Kidney (tissue), 14 donors: Measurements from ENCODE around the gene G6PC1. TPM values are rescaled to one million over a fixed set of nuclear protein-coding genes. Genes with fewer than 3 reads are reported as not detected.
"Not testable (repeated sequence)": the region's sequence is repeated elsewhere in the genome, so short reads cannot be mapped to it uniquely, and the experiment has no call there.

Source experiments
- DNase-seq, 5 donors: peaks; one replicate each; pipeline ENCODE4 v3.0.0-alpha.2; 2013 to 2020
- FAIRE-seq: peaks from 2 replicates; lab custom pipeline; 2012; peaks lifted over from hg19 to GRCh38; lab: Jason Lieb, UNC
- H3K27ac ChIP-seq, 2 donors: one replicate each; pipeline ENCODE4 v1.7.0; 2013; ENCODE audit warnings: low read depth in 2 of 2, low read length in 2 of 2, inconsistent platforms in 1 of 2
- H3K27me3 ChIP-seq: one replicate; pipeline ENCODE4 v1.7.1; 2013; ENCODE audit warnings: low read length, inconsistent platforms; ENCODE audit not compliant: control insufficient read depth, insufficient read depth
- H3K36me3 ChIP-seq, 3 donors: one replicate each; pipeline versions ENCODE4 v1.7.0 to v1.7.1; 2013; ENCODE audit warnings: low read length in 3 of 3, control low read depth in 1 of 3, inconsistent platforms in 1 of 3; ENCODE audit not compliant: insufficient read depth in 3 of 3, control insufficient read depth in 2 of 3
- H3K4me1 ChIP-seq, 3 donors: one replicate each; pipeline versions ENCODE4 v1.7.0 to v1.7.1; 2013; ENCODE audit warnings: low read length in 3 of 3, inconsistent platforms in 1 of 3, low read depth in 1 of 3; ENCODE audit not compliant: control insufficient read depth in 2 of 3, insufficient read depth in 2 of 3
- H3K4me3 ChIP-seq, 3 donors: one replicate each; pipeline versions ENCODE4 v1.7.0 to v1.8.1; 2013; ENCODE audit warnings: low read length in 3 of 3, control low read depth in 1 of 3, inconsistent platforms in 1 of 3
- H3K9ac ChIP-seq, 3 donors: one replicate each; pipeline versions ENCODE4 v1.7.0 to v1.7.1; 2013; ENCODE audit warnings: low read length in 3 of 3, control low read depth in 1 of 3, inconsistent platforms in 1 of 3
- H3K9me3 ChIP-seq, 3 donors: one replicate each; pipeline versions ENCODE4 v1.7.0 to v1.7.1; 2013; ENCODE audit warnings: low read length in 3 of 3, control low read depth in 1 of 3, inconsistent platforms in 1 of 3; ENCODE audit not compliant: control insufficient read depth in 2 of 3, insufficient read depth in 1 of 3
- CTCF ChIP-seq: IDR thresholded peaks from 3 replicates; pipeline ENCODE4 v1.5.1; 2012; ENCODE audit warnings: mild to moderate bottlenecking, moderate library complexity, borderline replicate concordance; ENCODE audit not compliant: insufficient read depth; ENCODE audit errors: extremely low read depth
- intact Hi-C: fragments of 100-400 bp; cut with DNase I; formaldehyde crosslinking; loops from one replicate; pipeline ENCODE4 v1.11.1; 2022
- polyA plus RNA-seq: library from polyadenylated mRNA; stranded (reverse); fragments of 350-450 nt; fragmentation: Illumina TruSeq; extraction: RNeasy Lipid Tissue Mini Kit (QIAGEN cat#74804); gene quantifications from one replicate; pipeline ENCODE4 v1.2.3, GENCODE V29; 2014; ENCODE audit warnings: low read depth, low replicate concordance; ENCODE audit not compliant: insufficient read depth
- total RNA-seq: library from RNA; stranded (reverse); fragmentation: NEBNext Ultra II Directional; extraction: Animal tissue kit (Norgen Biotek cat#: 25700); gene quantifications from one replicate; pipeline ENCODE4 v1.2.1, GENCODE V29; 2021
- donor health status: control.
- donor health status: control.
- donor health status: control.
- donor health status: control.
- donor health status: control.
- donor health status: DM: yes; HTN: yes; CAD: no.
- donor health status: Normal renal cell carcinoma (clear cell type).

G6PC1 gene
- total and polyA plus RNA-seq, 2 donors from 2014 or later, result 0.16 to 10.5 TPM

- Histone ChIP-seq H3K4me1 (peaks cover 0 to 11% (median 8%) of the 10 kb centered on the region in 3 donors), H3K9me3 (no peaks in the 10 kb centered on the region), H3K4me3 (no peak overlapping the region), H3K27ac (peak overlapping the region in 1 of 2 donors; percentile 13), H3K9ac (no peak overlapping the region), H3K36me3 (no peaks in the 10 kb centered on the region), H3K27me3 (no peaks in the 10 kb centered on the region)
- FAIRE-seq (no peak), DNase-seq (peak in 1 of 5 donors; percentile 56)
- TF ChIP-seq CTCF, result no peak
- intact Hi-C loops, result no loop called here
Measured at GRCh38 chr17:42866631-42867575, 33.7 kb upstream of the G6PC1 start.

- H3K27ac ChIP-seq, H3K4me3 ChIP-seq, H3K9me3 ChIP-seq, H3K27me3 ChIP-seq, FAIRE-seq, H3K9ac ChIP-seq, intact Hi-C loops, H3K36me3 ChIP-seq: not testable (repeated sequence)
- H3K4me1 ChIP-seq, result peaks cover 0 to 11% (median 8%) of the 10 kb centered on the region in 3 donors
- peak in 1 of 5 donors; percentile 33 for DNase-seq
Measured at GRCh38 chr17:42867694-42868261, 32.8 kb upstream of the G6PC1 start.

- peaks cover 0 to 3% (median 0%) of the 10 kb centered on the region in 3 donors for H3K36me3 ChIP-seq
- no peak overlapping the region for H3K9ac ChIP-seq
- H3K27ac ChIP-seq, result no peak overlapping the region
- H3K4me3 ChIP-seq, result no peak overlapping the region
- no peak for TF ChIP-seq CTCF
- no peak for FAIRE-seq
- intact Hi-C loops, result no loop called here
- no peaks in the 10 kb centered on the region for H3K9me3 ChIP-seq
- peak in 1 of 5 donors; percentile 34 for DNase-seq
- H3K4me1 ChIP-seq, result peaks cover 0 to 11% (median 8%) of the 10 kb centered on the region in 3 donors
- no peaks in the 10 kb centered on the region for H3K27me3 ChIP-seq
Measured at GRCh38 chr17:42868338-42868737, 32.3 kb upstream of the G6PC1 start.

GRCh38 chr17:42871647-42872046 lies 29.0 kb upstream of the G6PC1 start:
- intact Hi-C loops, result no loop called here
- H3K4me1 ChIP-seq, result no peaks in the 10 kb centered on the region
- no peak overlapping the region for H3K27ac ChIP-seq
- DNase-seq (peak in 1 of 5 donors; percentile 22), FAIRE-seq (no peak)
- no peak overlapping the region for H3K4me3 ChIP-seq
- no peaks in the 10 kb centered on the region for H3K27me3 ChIP-seq
- TF ChIP-seq CTCF, result no peak
- peaks cover 0 to 3% (median 0%) of the 10 kb centered on the region in 3 donors for H3K36me3 ChIP-seq
- H3K9ac ChIP-seq, result no peak overlapping the region
- no peaks in the 10 kb centered on the region for H3K9me3 ChIP-seq
